PFSK-1 (cell line): ENCODE results near the gene POLG.

Source experiments
- FOXP2 ChIP-seq: optimal IDR thresholded peaks from 2 replicates; pipeline ENCODE3; 2011; ENCODE audit warnings: borderline replicate concordance, control low read depth, inconsistent platforms; ENCODE audit not compliant: insufficient read depth; ENCODE audit errors: extremely low read length, extremely low read depth
- POLR2AphosphoS5 ChIP-seq: IDR thresholded peaks from 2 replicates; pipeline ENCODE4 v1.6.1; 2012; ENCODE audit warnings: low read depth, mild to moderate bottlenecking, control low read depth, low read length, moderate library complexity
- SIN3A ChIP-seq: IDR thresholded peaks from 2 replicates; pipeline ENCODE4 v1.6.1; 2012; ENCODE audit warnings: mild to moderate bottlenecking, low read length, moderate library complexity, borderline replicate concordance; ENCODE audit not compliant: insufficient read depth
- TAF1 ChIP-seq: IDR thresholded peaks from 2 replicates; pipeline ENCODE4 v1.6.1; 2012; ENCODE audit warnings: low read length, control low read depth, borderline replicate concordance; ENCODE audit not compliant: insufficient read depth
- TF ChIP-seq, protein P1 (sequence below), 2 experiments: IDR thresholded peaks; 2 replicates each; pipeline versions ENCODE4 v1.6.1 to v1.8.0; 2011 to 2012; ENCODE audit warnings: low read depth in 2 of 2, low read length in 2 of 2, control low read depth in 1 of 2, inconsistent platforms in 1 of 2, mild to moderate bottlenecking in 1 of 2, moderate library complexity in 1 of 2; ENCODE audit not compliant: insufficient read depth in 1 of 2

Gene POLG

DNA sequence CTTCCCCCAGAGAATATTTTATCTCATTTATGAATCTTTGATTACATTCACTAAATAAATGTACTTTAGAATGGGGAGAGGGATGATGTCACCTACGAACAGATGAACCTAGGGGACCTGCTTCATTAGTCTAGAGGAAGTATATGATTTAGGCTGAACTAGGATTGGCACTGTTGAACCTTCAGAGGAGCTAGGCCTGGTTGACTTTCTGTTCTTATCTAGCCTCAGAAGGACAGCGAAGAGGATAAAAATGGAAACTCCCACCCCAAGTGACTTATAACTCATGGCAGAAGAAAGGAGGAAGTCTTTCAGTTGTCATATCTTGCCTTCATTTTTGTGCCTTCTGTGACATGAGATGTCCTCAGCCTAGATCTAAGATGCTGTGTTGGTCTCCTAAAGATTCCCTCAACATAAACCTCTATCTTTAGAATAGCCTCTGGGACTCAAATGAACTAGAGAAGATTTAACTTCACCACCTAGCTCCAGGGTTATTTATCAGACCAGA lies 42.6 kb downstream of the POLG start:
- TF ChIP-seq SIN3A (no peak), TAF1 (no peak), POLR2AphosphoS5 (no peak), FOXP2 (no peak)
- TF ChIP-seq, protein P1, sequence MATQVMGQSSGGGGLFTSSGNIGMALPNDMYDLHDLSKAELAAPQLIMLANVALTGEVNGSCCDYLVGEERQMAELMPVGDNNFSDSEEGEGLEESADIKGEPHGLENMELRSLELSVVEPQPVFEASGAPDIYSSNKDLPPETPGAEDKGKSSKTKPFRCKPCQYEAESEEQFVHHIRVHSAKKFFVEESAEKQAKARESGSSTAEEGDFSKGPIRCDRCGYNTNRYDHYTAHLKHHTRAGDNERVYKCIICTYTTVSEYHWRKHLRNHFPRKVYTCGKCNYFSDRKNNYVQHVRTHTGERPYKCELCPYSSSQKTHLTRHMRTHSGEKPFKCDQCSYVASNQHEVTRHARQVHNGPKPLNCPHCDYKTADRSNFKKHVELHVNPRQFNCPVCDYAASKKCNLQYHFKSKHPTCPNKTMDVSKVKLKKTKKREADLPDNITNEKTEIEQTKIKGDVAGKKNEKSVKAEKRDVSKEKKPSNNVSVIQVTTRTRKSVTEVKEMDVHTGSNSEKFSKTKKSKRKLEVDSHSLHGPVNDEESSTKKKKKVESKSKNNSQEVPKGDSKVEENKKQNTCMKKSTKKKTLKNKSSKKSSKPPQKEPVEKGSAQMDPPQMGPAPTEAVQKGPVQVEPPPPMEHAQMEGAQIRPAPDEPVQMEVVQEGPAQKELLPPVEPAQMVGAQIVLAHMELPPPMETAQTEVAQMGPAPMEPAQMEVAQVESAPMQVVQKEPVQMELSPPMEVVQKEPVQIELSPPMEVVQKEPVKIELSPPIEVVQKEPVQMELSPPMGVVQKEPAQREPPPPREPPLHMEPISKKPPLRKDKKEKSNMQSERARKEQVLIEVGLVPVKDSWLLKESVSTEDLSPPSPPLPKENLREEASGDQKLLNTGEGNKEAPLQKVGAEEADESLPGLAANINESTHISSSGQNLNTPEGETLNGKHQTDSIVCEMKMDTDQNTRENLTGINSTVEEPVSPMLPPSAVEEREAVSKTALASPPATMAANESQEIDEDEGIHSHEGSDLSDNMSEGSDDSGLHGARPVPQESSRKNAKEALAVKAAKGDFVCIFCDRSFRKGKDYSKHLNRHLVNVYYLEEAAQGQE (IDR thresholded peaks at IDR 0.05; ENCODE audit: insufficient read depth in 1 of 2, low read depth in 2 of 2, low read length in 2 of 2): no peak

DNA sequence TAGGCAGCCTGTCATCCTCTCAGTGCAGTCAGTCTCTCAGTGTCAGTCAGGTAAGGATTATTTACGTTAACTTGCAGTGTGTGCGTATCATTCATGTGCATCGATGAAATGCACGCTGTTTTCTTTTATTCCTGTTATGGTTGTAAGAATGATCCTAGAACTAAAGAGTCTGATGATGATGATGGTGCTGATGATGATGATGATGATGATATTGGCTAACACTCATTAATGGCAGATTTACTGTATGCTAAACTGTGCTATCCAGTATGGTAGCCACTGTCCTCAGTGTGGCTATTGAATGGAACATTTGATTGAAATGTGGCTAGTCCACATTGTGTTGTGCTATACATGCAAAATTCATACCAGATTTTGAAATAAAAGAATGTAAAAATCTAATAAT lies 51.4 kb downstream of the POLG start:
- TF ChIP-seq TAF1 (no peak), FOXP2 (no peak), SIN3A (no peak), POLR2AphosphoS5 (no peak)
- TF ChIP-seq, protein P1 (IDR thresholded peaks at IDR 0.05; ENCODE audit: insufficient read depth in 1 of 2, low read depth in 2 of 2, low read length in 2 of 2): no peak

DNA sequence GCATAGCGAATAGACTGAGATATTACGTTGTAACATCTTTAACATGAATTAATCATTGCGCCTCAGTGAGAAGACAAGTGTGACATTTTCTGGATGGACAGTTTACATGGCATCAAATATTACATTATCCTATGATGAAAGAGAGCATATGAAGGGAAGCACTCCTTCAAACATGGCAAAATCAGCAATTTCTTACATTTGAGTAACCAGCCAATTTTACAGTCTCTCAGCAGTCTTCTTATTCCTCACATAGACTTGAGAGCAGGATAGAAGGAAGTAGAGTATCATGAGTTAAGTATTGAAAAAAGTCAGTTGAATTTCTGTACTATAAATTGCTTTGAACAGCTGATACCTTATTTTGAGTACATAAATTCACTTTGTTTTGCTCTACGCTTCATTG lies 52.0 kb downstream of the POLG start:
- TF ChIP-seq FOXP2 (no peak), SIN3A (no peak), TAF1 (no peak), POLR2AphosphoS5 (no peak)
- TF ChIP-seq, protein P1 (IDR thresholded peaks at IDR 0.05; ENCODE audit: insufficient read depth in 1 of 2, low read depth in 2 of 2, low read length in 2 of 2): no peak

DNA sequence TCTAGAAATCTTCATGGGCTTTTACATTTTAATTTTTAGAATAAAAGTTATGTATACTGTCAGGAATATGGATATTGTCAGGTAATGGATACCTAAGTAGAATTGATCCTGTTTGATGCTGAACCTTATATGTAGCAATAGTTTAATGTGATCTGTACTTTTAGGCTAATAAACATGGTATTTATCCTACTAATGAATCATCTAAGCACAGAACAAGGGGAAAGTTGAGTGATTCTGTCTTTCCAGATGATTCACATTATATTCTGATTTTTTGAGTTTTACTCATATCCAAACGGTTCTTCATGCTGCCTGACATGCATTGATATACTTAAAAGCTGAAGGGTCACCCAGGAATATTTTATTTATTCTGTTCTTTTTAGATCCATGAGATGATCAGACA lies 56.3 kb downstream of the POLG start:
- TF ChIP-seq FOXP2 (no peak), POLR2AphosphoS5 (no peak), SIN3A (no peak), TAF1 (no peak)
- TF ChIP-seq, protein P1 (IDR thresholded peaks at IDR 0.05; ENCODE audit: insufficient read depth in 1 of 2, low read depth in 2 of 2, low read length in 2 of 2): no peak
